Large intestine (tissue), 3 donors: ENCODE measurements around the gene SMIM9. TPM values are rescaled to one million over a fixed set of nuclear protein-coding genes. Genes with fewer than 3 reads are reported as not detected.
"Not testable (repeated sequence)": the region's sequence is repeated elsewhere in the genome, so short reads cannot be mapped to it uniquely, and the experiment has no call there.

ENCODE experiments used
- DNase-seq, 2 donors: peaks; one replicate each; pipeline versions ENCODE4 v3.0.0 to v3.0.0-alpha.2; 2013
- H3K27ac ChIP-seq: one replicate; pipeline ENCODE4 v1.5.1; 2013; ENCODE audit warnings: low read length
- H3K27me3 ChIP-seq: 2 replicates; pipeline ENCODE4 v1.6.1; 2013; ENCODE audit warnings: low read length; ENCODE audit not compliant: control insufficient read depth, insufficient read depth
- H3K36me3 ChIP-seq: 2 replicates; pipeline ENCODE4 v1.6.1; 2013; ENCODE audit warnings: low read length; ENCODE audit not compliant: control insufficient read depth, insufficient read depth
- H3K4me1 ChIP-seq: one replicate; pipeline ENCODE4 v1.6.1; 2013; ENCODE audit warnings: low read length; ENCODE audit not compliant: control insufficient read depth, insufficient read depth
- H3K4me3 ChIP-seq: one replicate; pipeline ENCODE4 v1.5.1; 2013; ENCODE audit warnings: low read length
- H3K9me3 ChIP-seq: one replicate; pipeline ENCODE4 v1.6.1; 2013; ENCODE audit warnings: mild to moderate bottlenecking, low read depth, low read length, moderate library complexity; ENCODE audit not compliant: control insufficient read depth
- WGBS: methylation state at CpG from one replicate; pipeline ENCODE4 v1.1.5; 2013; ENCODE audit warnings: low lambda C conversion rate; ENCODE audit not compliant: insufficient coverage; 5-methylcytosine and 5-hydroxymethylcytosine counted together
- polyA plus RNA-seq: library from polyadenylated mRNA; unstranded; fragments of 120-200 nt; gene quantifications from one replicate; pipeline ENCODE4 v1.2.1, GENCODE V29; 2013

Gene SMIM9
- polyA plus RNA-seq, 1 donor = not detected

- Histone ChIP-seq H3K4me1 (peaks cover 2% of the 10 kb centered on the region), H3K27me3 (no peaks in the 10 kb centered on the region), H3K9me3 (no peaks in the 10 kb centered on the region), H3K36me3 (no peaks in the 10 kb centered on the region), H3K4me3 (no peak overlapping the region), H3K27ac (peak overlapping the region; percentile 62)
- DNase-seq = peak in 1 of 2 donors; percentile 65
- no CpG with 5 or more reads among the region's 2 CpGs for WGBS
Measured at GRCh38 chrX:154828016-154828408, 6.5 kb downstream of the SMIM9 start.

GRCh38 chrX:154827194-154828015 is 7.1 kb downstream of the SMIM9 start:
- H3K4me1 ChIP-seq = peaks cover 2% of the 10 kb centered on the region
- no peaks in the 10 kb centered on the region for H3K9me3 ChIP-seq
- no peaks in the 10 kb centered on the region for H3K27me3 ChIP-seq
- H3K27ac ChIP-seq = peak overlapping the region; percentile 62
- WGBS = no CpG with 5 or more reads among the region's 4 CpGs
- peak in 1 of 2 donors; percentile 34 for DNase-seq
- no peak overlapping the region for H3K4me3 ChIP-seq
- H3K36me3 ChIP-seq = no peaks in the 10 kb centered on the region

DNA sequence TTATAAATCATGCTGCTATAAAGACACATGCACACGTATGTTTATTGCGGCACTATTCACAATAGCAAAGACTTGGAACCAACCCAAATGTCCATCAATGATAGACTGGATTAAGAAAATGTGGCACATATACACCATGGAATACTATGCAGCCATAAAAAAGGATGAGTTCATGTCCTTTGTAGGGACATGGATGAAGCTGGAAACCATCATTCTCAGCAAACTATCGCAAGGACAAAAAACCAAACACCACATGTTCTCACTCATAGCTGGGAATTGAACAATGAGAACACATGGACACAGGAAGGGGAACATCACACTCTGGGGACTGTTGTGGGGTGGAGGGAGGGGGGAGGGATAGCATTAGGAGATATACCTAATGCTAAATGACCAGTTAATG is 8.9 kb downstream of the SMIM9 start:
- DNase-seq, H3K36me3 ChIP-seq, H3K4me3 ChIP-seq, H3K27ac ChIP-seq, H3K27me3 ChIP-seq, H3K4me1 ChIP-seq, H3K9me3 ChIP-seq: not testable (repeated sequence)
- no CpG with 5 or more reads among the region's 3 CpGs for WGBS

DNA sequence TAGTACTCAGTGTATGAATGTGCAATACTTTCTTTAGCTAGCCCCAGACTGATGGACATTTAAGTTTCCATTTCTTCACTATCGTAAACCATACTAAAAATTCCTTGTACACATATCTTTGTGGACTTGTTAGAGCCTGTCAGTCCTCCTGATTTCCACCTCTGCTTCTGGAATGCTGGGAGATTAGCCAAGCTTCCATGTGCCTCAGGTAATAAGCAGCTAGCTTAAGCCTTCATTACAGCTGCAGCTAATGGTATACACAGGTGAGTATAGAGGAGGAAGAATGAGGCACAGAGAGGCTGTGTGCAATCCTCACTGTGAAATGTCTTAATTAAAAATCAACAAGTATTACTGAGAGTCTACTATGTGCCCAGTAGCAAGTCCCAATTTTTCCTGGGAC is 9.8 kb downstream of the SMIM9 start:
- Histone ChIP-seq H3K9me3 (no peaks in the 10 kb centered on the region), H3K4me1 (peaks cover 2% of the 10 kb centered on the region), H3K27ac (no peak overlapping the region), H3K4me3 (no peak overlapping the region), H3K36me3 (no peaks in the 10 kb centered on the region), H3K27me3 (no peaks in the 10 kb centered on the region)
- no CpG with 5 or more reads among the region's 1 CpG for WGBS
- no peak for DNase-seq

GRCh38 chrX:154822029-154822428 is 12.4 kb downstream of the SMIM9 start:
- no peak overlapping the region for H3K27ac ChIP-seq
- H3K36me3 ChIP-seq = no peaks in the 10 kb centered on the region
- no peaks in the 10 kb centered on the region for H3K27me3 ChIP-seq
- DNase-seq = no peak
- H3K4me3 ChIP-seq = no peak overlapping the region
- peaks cover 3% of the 10 kb centered on the region for H3K9me3 ChIP-seq
- no peaks in the 10 kb centered on the region for H3K4me1 ChIP-seq
- WGBS = no CpG with 5 or more reads among the region's 3 CpGs

DNA sequence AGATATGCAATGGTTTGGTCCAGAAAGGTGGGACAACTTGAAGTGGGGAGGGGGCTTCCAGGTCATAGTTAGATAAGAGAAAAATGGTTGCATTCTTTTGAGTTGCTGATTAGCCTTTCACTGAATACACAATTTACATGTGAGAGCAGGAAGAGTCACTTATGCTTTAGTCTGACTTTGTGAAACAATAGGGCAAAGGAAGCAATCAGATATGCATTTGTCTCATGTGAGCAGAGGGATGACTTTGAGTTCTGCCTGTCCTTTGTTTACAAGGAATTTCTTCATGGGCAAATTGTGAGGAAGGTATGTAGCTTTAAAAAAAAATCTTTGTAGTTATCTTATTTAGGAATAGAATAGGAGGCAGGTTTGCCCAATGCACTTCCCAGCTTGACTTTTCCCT is 12.9 kb downstream of the SMIM9 start:
- Histone ChIP-seq H3K9me3 (peaks cover 3% of the 10 kb centered on the region), H3K36me3 (no peaks in the 10 kb centered on the region), H3K4me1 (no peaks in the 10 kb centered on the region), H3K27me3 (no peaks in the 10 kb centered on the region), H3K4me3 (no peak overlapping the region), H3K27ac (no peak overlapping the region)
- DNase-seq = no peak

- H3K36me3 ChIP-seq = no peaks in the 10 kb centered on the region
- no peaks in the 10 kb centered on the region for H3K4me1 ChIP-seq
- H3K27ac ChIP-seq = no peak overlapping the region
- WGBS = 80% methylated on average over 1 of the region's 7 CpGs
- no peak overlapping the region for H3K4me3 ChIP-seq
- H3K9me3 ChIP-seq = peaks cover 3% of the 10 kb centered on the region
- H3K27me3 ChIP-seq = no peaks in the 10 kb centered on the region
- no peak for DNase-seq
Measured at GRCh38 chrX:154819771-154820341, 14.6 kb downstream of the SMIM9 start.

- WGBS = no CpG with 5 or more reads among the region's 11 CpGs
- Histone ChIP-seq H3K4me3 (no peak overlapping the region), H3K4me1 (no peaks in the 10 kb centered on the region), H3K36me3 (no peaks in the 10 kb centered on the region), H3K9me3 (peaks cover 3% of the 10 kb centered on the region), H3K27me3 (no peaks in the 10 kb centered on the region), H3K27ac (no peak overlapping the region)
- no peak for DNase-seq
Measured at GRCh38 chrX:154818916-154819770, 15.3 kb downstream of the SMIM9 start.

DNA sequence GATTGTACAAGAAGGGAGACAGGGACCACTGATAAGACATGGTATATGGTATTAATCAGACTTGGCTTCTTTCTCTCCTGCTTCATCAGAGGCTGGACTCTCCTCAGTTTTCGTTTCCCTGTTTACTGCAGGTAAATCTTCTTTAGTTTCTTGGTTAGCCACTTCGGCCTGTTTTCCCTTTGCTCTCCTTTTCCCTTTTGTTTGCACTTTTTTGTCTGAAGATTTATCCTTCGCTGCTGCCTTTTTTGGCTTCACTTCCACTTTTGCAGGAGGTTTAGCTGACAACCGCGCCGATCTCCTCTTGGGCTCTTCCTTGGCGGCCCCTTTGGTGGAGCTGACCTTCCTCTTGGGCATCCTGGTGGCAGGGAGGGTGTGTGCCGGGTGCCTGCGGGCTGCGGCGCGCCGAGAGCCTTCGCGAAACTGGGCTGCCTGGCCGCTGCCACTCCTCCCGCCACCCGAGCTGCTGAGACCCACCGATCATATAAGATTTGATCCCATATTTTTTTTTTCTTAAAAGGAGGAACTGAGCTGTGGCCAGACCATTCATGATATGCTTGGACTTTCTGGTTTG is 17.3 kb downstream of the SMIM9 start:
- H3K4me1 ChIP-seq, H3K4me3 ChIP-seq, H3K27me3 ChIP-seq, H3K9me3 ChIP-seq, H3K36me3 ChIP-seq, H3K27ac ChIP-seq, DNase-seq: not testable (repeated sequence)
- WGBS = 100% methylated on average over 2 of the region's 19 CpGs

DNA sequence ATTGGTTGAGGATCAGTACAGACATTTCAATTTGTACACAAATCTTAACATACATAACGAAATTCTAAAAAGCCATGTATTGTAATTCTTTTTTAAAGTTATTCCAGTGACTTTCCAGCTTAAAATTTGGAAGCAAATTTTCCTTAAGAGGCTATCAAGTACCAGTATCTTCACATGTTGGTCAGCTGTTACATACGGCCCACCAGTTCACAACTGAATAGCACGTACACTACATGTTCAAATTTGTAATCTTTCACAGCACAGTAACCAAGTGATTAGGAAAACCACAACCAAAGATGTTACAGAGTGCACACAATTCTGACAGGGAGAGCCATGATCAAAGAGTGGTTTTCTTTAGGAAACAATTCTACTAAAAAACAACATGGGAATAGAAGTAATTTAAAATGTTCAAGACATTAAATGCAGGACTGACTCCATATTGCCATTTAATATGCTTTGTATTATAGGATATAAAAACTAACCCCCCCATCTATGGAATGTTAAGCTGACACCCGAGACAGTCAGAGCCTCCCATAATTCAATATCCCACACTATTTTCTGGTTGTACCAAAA is 18.1 kb downstream of the SMIM9 start:
- H3K4me1 ChIP-seq, H3K36me3 ChIP-seq, H3K9me3 ChIP-seq, H3K27me3 ChIP-seq, H3K4me3 ChIP-seq, H3K27ac ChIP-seq, DNase-seq: not testable (repeated sequence)
- WGBS = no CpG with 5 or more reads among the region's 4 CpGs
